Smooth muscle cell (in vitro differentiated cells): Measurements from ENCODE around the gene BRCA1. TPM values are rescaled to one million over a fixed set of nuclear protein-coding genes. Genes with fewer than 3 reads are reported as not detected.
A peak's percentile ranks its signal among the peaks of the same experiment; 100 is the strongest.
"Not testable (repeated sequence)": the region's sequence is repeated elsewhere in the genome, so short reads cannot be mapped to it uniquely, and the experiment has no call there.

Source experiments
- DNase-seq: peaks from one replicate; lab custom pipeline; 2025; ENCODE audit not compliant: unreplicated experiment; lab: John Stamatoyannopoulos, UW
- H2AFZ ChIP-seq: fragments of 200-600 bp; sonication (generic); 2 replicates; pipeline ENCODE4 v1.6.0; 2016; ENCODE audit warnings: antibody characterized with exemption, low read depth, mild to moderate bottlenecking
- H3F3A ChIP-seq: fragments of 200-600 bp; sonication (generic); 2 replicates; pipeline ENCODE4 v1.6.0; 2017; ENCODE audit warnings: antibody characterized with exemption, low read depth
- H3K27ac ChIP-seq: fragments of 200-600 bp; sonication (generic); 2 replicates; pipeline ENCODE4 v1.5.1; 2016; ENCODE audit warnings: low read depth, mild to moderate bottlenecking
- H3K27me3 ChIP-seq: fragments of 200-600 bp; sonication (generic); 2 replicates; pipeline ENCODE4 v1.6.1; 2016; ENCODE audit warnings: low read depth, mild to moderate bottlenecking
- H3K36me3 ChIP-seq: fragments of 200-600 bp; sonication (generic); 2 replicates; pipeline ENCODE4 v1.5.1; 2016; ENCODE audit warnings: low read depth
- H3K4me1 ChIP-seq: fragments of 200-600 bp; sonication (generic); 2 replicates; pipeline ENCODE4 v1.5.1; 2016; ENCODE audit warnings: low read depth
- H3K4me2 ChIP-seq: fragments of 200-600 bp; sonication (generic); 2 replicates; pipeline ENCODE4 v1.6.0; 2016; ENCODE audit warnings: mild to moderate bottlenecking
- H3K4me3 ChIP-seq: fragments of 200-600 bp; sonication (generic); 2 replicates; pipeline ENCODE4 v1.5.1; 2016; ENCODE audit warnings: mild to moderate bottlenecking
- H3K79me2 ChIP-seq: fragments of 200-600 bp; sonication (generic); 2 replicates; pipeline ENCODE4 v1.6.0; 2016; ENCODE audit warnings: low read depth, mild to moderate bottlenecking
- H3K9ac ChIP-seq: fragments of 200-600 bp; sonication (generic); 2 replicates; pipeline ENCODE4 v1.6.0; 2016; ENCODE audit warnings: low read depth
- H3K9me3 ChIP-seq: fragments of 200-600 bp; sonication (generic); replicated peaks from 2 replicates; pipeline ENCODE4 v1.5.1; 2016; ENCODE audit warnings: low read depth
- H4K20me1 ChIP-seq: fragments of 200-600 bp; sonication (generic); 2 replicates; pipeline ENCODE4 v1.6.0; 2016; ENCODE audit warnings: low read depth
- WGBS: methylation state at CpG from one replicate; pipeline ENCODE4 v1.1.7; 2016; ENCODE audit warnings: low lambda C conversion rate; 5-methylcytosine and 5-hydroxymethylcytosine counted together
- polyA plus RNA-seq: library from polyadenylated mRNA; unstranded; fragments of >200 nt; fragmentation: Nextera tagmentation; extraction: Ambion mirVana; gene quantifications from 2 replicates; pipeline ENCODE4 v1.2.1, GENCODE V29; 2016
- total RNA-seq: library from RNA; depleted of rRNA; stranded (reverse); fragments of >200 nt; gene quantifications from 2 replicates; pipeline ENCODE4 v1.2.3, GENCODE V29; 2014
- TF ChIP-seq, protein P1 (sequence below): fragments of 200-600 bp; sonication (generic); IDR thresholded peaks from 2 replicates; pipeline ENCODE4 v1.5.1; 2017; ENCODE audit warnings: borderline replicate concordance, mild to moderate bottlenecking, antibody characterized with exemption; ENCODE audit not compliant: insufficient read depth, poor library complexity, severe bottlenecking

The BRCA1 gene
- total and polyA plus RNA-seq, 2 experiments from 2014 or later, result 5.4 to 22.7 TPM

DNA sequence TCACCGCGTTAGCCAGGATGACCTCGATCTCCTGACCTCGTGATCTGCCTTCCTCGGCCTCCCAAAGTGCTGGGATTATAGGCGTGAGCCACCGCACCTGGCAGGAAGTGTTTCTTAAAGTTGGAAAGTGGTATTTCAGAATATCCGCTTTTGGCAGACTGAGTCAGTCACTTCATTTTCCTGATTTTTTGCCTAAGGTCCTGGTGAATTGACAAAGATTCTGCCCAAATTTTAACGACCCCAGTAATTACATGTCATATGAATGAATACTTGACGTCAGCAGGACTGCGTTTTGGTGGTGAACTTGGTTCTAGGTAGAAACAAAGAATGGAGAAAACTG lies 4.5 kb upstream of the BRCA1 start:
- Histone ChIP-seq H3K27me3 (no peaks in the 10 kb centered on the region), H3K36me3 (no peaks in the 10 kb centered on the region), H3K79me2 (peaks cover 19% of the 10 kb centered on the region), H3K9me3 (no peaks in the 10 kb centered on the region), H3K9ac (no peak overlapping the region), H3K27ac (no peak overlapping the region), H3K4me1 (peaks cover 5% of the 10 kb centered on the region), H3K4me2 (no peak overlapping the region), H3F3A (no peaks in the 10 kb centered on the region), H3K4me3 (no peak overlapping the region), H2AFZ (no peak overlapping the region), H4K20me1 (no peaks in the 10 kb centered on the region)
- 92% methylated on average over 11 of the region's 11 CpGs for WGBS
- TF ChIP-seq, protein P1, sequence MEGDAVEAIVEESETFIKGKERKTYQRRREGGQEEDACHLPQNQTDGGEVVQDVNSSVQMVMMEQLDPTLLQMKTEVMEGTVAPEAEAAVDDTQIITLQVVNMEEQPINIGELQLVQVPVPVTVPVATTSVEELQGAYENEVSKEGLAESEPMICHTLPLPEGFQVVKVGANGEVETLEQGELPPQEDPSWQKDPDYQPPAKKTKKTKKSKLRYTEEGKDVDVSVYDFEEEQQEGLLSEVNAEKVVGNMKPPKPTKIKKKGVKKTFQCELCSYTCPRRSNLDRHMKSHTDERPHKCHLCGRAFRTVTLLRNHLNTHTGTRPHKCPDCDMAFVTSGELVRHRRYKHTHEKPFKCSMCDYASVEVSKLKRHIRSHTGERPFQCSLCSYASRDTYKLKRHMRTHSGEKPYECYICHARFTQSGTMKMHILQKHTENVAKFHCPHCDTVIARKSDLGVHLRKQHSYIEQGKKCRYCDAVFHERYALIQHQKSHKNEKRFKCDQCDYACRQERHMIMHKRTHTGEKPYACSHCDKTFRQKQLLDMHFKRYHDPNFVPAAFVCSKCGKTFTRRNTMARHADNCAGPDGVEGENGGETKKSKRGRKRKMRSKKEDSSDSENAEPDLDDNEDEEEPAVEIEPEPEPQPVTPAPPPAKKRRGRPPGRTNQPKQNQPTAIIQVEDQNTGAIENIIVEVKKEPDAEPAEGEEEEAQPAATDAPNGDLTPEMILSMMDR, result no peak
- no peak for DNase-seq

DNA sequence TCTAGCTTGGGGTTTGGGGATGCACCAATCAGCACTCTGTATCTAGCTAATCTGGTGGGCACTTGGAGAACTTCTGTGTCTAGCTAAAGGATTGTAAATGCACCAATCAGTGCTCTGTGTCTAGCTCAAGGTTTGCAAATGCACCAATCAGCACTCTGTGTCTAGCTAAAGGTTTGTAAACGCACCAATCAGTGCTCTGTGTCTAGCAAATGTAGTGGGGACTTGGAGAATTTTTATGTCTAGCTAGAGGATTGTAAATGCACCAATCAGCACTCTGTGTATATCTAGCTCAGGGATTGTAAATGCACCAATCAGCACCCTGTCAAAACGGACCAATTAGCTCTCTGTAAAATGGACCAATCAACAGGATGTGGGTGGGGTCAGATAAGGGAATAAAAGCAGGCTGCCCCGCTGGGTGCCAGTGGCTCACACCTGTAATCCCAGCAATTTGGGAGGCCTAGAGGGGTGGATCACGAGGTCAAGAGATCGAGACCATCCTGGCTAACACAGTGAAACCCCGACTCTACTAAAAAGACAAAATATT lies 2.2 kb upstream of the BRCA1 start:
- not testable (repeated sequence) for H2AFZ ChIP-seq, H3K9me3 ChIP-seq, H3F3A ChIP-seq, H3K9ac ChIP-seq, H3K4me2 ChIP-seq, H4K20me1 ChIP-seq, H3K4me3 ChIP-seq, H3K27me3 ChIP-seq, H3K27ac ChIP-seq, DNase-seq, H3K36me3 ChIP-seq
- peaks cover 13% of the 10 kb centered on the region for H3K4me1 ChIP-seq
- 93% methylated on average over 6 of the region's 6 CpGs for WGBS
- H3K79me2 ChIP-seq, result peaks cover 19% of the 10 kb centered on the region

DNA sequence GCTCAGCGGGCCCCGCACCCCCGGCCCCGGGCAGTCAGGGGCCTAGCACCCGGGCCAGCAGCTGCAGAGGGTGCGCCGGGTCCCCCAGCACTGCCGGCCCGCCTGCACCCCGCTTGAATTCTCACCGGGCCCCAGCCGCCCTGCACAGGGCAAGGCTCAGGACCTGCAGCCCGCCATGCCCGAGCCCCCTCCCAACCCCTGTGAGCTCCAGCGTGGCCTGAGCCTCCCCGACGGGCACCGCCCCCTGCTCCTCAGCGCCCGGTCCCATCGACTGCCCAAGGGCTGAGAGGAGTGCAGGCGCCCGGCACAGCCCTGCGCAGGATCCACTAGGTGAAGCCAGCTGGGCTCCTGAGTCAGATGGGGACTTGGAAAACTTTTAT lies 1.7 kb upstream of the BRCA1 start:
- Histone ChIP-seq H2AFZ (no peak overlapping the region), H3K4me3 (no peak overlapping the region), H3K4me2 (no peak overlapping the region), H3K4me1 (peaks cover 13% of the 10 kb centered on the region), H3K9ac (no peak overlapping the region), H4K20me1 (no peaks in the 10 kb centered on the region), H3K9me3 (no peaks in the 10 kb centered on the region), H3K79me2 (peaks cover 19% of the 10 kb centered on the region), H3K27ac (no peak overlapping the region), H3K27me3 (no peaks in the 10 kb centered on the region), H3K36me3 (no peaks in the 10 kb centered on the region), H3F3A (no peaks in the 10 kb centered on the region)
- DNase-seq, result no peak
- 98% methylated on average over 10 of the region's 24 CpGs for WGBS
- TF ChIP-seq, protein P1, result no peak

DNA sequence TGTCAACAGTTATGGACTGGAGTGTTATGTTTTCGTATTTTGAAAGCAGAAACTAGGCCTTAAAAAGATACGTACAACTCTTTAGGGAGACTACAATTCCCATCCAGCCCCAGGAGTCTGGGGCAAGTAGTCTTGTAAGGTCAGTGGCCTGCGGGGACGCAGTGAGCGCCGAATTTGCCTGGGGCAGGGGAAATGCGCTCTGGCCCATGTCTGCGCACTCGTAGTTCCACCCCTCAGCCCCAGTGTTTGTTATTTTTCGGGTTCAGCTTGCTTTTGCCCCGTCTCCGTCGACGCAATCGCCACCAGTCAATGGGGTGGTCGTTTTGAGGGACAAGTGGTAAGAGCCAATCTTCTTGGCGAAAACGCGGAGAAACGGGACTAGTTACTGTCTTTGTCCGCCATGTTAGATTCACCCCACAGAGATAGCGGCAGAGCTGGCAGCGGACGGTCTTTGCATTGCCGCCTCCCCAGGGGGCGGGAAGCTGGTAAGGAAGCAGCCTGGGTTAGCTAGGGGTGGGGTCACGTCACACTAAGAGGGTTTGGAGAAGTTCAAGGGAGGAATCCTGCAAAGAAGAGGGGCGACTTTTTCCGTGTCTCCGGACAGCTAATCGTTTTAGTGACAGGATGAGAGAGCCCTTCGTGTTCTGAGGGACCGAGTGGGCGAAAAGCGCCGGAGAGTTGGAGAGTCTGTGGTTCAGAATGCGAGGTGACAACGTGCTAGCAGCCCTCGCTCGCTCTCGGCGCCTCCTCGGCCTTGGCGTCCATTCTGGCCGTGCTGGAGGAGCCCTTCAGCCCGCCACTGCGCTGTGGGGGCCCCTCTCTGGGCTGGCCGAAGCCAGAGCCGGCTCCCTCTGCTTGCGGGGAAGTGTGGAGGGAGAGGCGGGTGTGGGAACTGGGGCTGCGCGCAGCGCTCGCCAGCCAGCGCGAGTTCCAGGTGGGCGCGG lies 1.1 kb upstream of the BRCA1 start:
- WGBS, result 81% methylated on average over 52 of the region's 59 CpGs
- no peak for DNase-seq

More for the DNA sequence above, 1.1 kb upstream of the BRCA1 start:
- H3K4me2 ChIP-seq, result peak overlapping the region; percentile 95
- peak overlapping the region; percentile 92 for H3K9ac ChIP-seq
- TF ChIP-seq, protein P1, result no peak
- H3K9me3 ChIP-seq, result no peaks in the 10 kb centered on the region
- H3K36me3 ChIP-seq, result no peaks in the 10 kb centered on the region
- H3K27ac ChIP-seq, result peak overlapping the region; percentile 90
- H4K20me1 ChIP-seq, result no peaks in the 10 kb centered on the region
- peaks cover 19% of the 10 kb centered on the region for H3K79me2 ChIP-seq
- no peaks in the 10 kb centered on the region for H3K27me3 ChIP-seq
- peak overlapping the region; percentile 90 for H2AFZ ChIP-seq
- no peaks in the 10 kb centered on the region for H3F3A ChIP-seq
- peaks cover 13% of the 10 kb centered on the region for H3K4me1 ChIP-seq
- H3K4me3 ChIP-seq, result peak overlapping the region; percentile 91
